ENCODE results near the gene GAL3ST1.
"Not testable (repeated sequence)": the region's sequence is repeated elsewhere in the genome, so short reads cannot be mapped to it uniquely, and the experiment has no call there.

GAL3ST1 gene

GRCh38 chr22:30596199-30596598 is 21.7 kb upstream of the GAL3ST1 start:
- no peak for DNase-seq

DNA sequence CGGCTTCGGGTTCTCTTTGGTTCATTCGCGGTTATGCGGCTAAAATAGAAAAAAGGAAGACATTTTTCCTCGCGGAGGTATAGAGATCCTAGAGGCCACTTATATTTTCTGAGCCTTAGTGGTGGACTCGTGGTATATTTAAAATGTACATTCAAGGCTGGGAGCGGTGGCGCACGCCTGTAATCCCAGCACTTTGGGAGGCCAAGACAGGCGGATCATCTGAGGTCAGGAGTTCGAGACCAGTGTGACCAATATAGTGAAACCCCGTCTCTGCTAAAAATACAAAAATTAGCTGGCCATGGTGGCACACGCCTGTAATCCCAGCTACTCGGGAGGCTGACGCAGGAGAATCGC is 17.9 kb upstream of the GAL3ST1 start:
- not testable (repeated sequence) for DNase-seq

DNA sequence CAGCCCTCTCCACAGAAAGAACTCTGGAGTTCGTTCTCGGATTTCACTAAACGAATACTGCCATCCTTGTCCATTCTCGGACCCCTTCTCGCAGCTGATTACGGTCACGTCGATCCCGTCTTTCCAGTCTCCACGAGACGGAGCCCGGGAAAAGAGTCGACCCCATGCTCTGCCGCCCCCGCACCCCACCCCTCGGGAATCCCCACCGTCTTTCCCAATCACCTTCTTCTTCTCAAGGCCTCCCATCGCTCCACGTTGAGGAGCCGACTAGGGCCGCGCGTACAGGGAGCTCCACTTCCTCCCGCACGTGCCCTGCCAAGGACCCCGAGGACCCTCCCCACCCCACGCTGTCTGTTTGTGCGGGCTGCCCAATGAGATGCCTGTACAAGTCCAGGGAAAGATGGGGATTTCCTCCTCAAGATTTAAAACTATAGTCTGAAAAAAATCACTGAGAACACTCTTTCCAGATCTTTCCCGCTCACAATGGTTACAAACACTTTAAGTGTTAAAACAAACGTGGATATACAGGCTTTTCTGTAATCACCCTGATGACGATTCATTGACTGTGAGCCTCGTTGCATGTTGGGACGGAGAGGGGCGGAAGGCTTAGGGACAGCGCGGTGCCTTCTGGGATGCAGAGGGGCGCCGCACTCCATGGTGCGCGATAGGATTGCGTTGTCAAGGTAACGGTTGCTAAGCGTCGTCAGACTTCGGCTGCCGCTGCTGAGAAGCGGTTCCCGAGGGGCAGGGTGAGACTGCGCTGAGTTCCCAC is 17.3 kb upstream of the GAL3ST1 start, which contains the start of gene PES1:
TSS of gene PES1 (minus strand) at position 323 of the 772 bp plus-strand sequence. CDS start at position 246, 77 bp downstream.
- DNase-seq, result peak; percentile 97

- no peak for DNase-seq
Measured at GRCh38 chr22:30591191-30591587, 16.7 kb upstream of the GAL3ST1 start.

- DNase-seq, result no peak
Measured at GRCh38 chr22:30586414-30586813, 11.9 kb upstream of the GAL3ST1 start.

- DNase-seq, result no peak
Measured at GRCh38 chr22:30584441-30584840, 10.0 kb upstream of the GAL3ST1 start.

DNA sequence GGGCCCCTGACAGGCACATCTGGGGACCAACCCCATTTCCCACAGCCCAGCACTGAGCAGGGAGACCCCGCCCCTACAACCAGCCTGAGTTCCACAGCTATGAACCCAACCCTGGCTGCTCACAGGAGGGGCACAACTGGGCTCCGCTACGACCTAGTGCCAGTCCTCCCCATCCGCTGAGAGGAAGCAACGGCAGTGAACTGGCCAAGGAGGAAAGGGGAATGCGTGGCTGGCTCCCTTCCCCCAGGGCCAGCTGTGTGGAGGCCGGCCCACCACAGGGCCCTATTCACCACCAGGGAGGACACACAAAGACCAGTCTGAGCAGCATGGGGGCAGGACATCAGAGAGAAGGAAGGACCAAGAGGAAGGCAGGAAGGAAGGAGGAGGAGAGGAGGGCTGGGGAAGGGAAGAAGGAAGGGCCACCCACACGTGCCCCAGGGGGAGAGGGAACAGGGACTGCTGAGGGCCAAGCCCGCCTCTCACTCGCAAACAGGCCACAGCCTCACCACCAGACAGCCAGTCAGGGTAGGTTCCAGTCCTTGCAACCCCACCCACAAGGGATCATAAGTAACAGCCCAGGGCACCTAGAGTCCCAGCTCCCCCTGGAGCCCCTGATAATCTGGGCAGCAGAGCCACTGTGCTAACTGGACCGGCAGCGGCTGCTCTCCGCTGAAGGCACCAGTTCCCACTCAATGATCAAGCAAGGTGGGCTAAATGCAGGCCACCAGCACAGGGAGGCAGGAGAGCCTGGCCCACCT is 8.5 kb upstream of the GAL3ST1 start:
- no peak for DNase-seq

DNA sequence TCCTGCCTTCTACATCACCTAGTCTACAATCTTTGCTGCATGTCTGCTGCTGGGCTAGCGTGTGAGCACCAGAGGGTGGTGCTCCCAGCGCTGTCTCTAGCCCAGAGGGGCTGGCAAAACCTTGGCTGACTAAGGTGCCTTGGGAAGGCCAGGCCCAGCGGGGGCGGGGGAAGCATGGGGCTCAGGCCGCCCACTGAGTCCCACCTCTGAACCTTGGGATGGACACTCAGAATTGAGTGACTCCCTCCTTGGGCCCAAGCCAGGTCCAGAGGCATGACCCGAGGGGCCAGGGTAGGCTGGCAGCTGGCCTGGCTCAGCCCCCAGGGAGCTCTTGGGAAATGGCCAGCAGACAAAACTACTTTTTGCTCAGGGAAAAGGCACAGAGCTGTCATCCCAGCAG is 7.6 kb upstream of the GAL3ST1 start:
- DNase-seq, result no peak

DNA sequence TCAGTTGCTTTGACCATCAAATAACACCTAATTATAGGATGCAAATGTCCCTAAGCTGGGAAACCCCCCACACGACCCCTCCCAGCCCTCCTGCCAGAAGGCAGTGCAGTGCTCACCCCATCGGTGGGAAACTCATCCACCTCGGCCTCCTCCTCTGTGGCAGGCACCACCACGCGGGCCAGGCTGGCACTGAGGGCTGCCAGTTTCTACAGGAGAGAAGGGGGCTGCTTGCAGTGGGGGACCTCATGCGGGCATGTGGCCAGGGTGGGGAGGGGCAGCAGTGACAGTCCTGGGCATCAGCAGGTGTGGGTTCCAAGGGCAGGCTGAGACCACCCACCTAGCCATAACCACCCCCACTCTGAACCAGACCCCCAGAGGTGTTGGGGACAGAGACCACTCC is 6.4 kb upstream of the GAL3ST1 start:
- DNase-seq, result no peak

- no peak for DNase-seq
Measured at GRCh38 chr22:30578481-30578880, 4.0 kb upstream of the GAL3ST1 start.

GRCh38 chr22:30575859-30576258 is 1.4 kb upstream of the GAL3ST1 start:
- no peak for DNase-seq

- DNase-seq, result no peak
Measured at GRCh38 chr22:30574997-30575671, 669 bp upstream of the GAL3ST1 start.

GRCh38 chr22:30573594-30574094 is 821 bp downstream of the GAL3ST1 start:
- DNase-seq, result no peak

DNA sequence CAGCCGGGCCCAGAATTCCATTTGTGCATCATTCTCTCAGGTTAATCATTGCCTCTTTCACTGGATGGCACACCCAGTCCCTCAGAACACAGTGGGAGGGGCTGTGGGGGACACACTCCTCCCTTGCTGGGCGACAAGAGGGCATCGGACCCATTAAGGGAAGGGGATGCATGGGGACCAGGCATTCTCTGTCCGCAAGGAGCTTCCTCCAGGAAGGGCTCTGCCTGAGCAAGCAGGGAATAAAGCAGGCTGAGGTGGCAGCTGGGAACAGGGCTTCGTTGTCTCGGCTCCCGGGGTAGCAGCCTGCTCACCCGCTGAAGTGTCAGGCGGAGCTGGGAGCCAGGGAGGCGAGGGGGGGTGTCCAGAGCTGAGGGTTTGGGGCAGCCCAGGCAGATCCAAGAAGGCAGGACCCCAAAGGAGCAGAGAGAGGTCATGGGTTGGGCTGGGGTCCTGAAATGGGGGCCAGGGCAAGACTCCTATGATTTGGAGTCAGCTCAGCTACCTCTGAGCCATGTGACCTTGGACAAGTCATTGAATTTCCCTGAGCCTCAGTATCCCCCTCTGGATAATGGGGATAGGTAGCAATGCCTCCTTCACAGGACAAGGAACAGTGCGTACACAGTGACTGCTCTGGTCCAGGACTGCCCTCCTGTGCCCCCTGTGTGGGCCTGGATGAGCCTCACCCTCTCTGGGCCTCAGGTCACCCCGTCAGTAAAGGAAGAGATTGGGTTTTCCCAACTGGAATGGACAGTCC is 1.4 kb downstream of the GAL3ST1 start:
- DNase-seq, result no peak

- no peak for DNase-seq
Measured at GRCh38 chr22:30572210-30572609, 2.3 kb downstream of the GAL3ST1 start.

DNA sequence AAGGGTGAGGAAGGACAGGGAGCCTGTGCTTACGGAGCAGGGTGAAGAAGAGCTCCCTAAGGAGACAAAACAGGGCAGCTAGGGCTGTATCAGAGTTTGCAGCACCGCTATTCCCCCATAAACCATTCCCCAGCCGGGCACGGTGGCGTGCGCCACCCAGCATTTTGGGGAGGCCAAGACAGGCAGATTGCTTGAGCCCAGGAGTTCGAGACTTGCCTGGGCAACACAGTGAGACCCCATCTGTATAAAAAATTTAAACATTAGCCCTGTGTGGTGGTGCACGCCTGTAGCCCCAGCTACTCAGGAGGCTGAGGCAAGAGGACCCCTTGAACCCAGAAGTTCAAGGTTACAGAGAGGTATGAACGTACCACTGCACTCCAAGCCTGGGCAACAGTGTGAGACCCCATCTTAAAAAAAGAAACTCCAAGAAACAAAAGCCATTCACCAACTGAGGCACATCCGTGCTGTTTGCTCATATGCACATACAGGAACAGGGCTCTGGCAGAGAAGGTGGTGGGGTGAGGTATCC is 4.7 kb downstream of the GAL3ST1 start:
- no peak for DNase-seq

DNA sequence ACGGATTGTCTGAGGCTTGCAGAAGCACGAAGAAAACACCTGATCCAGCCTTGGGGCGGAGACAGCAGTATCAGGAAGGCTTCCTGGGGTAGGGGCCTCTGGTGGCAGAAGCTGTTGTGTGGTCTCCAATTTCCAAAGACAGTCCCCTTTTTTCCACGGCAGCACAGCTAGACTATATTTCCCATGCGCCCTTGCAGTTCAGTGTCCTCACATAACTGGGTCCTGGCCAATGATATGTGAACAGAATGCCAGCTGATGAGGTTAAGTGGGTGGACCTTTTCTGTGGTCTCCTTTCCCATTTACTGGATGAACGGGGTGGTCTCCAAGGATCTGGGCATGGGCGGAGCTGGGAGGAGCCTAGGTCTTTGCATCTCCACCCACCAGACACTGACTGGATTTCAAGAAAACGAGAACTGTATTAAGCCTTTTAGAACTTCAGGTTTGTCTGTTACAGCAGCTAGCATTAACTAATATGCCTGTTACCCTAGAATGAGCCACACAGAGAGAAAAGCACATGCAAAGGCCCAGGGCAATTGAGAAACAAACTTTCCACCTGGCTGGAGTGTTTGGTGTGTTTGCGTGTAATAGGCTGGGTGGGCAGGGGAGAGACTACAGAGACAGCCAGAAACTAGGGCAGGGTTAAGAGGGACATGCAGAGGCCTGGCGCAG is 6.2 kb downstream of the GAL3ST1 start:
- DNase-seq, result no peak

DNA sequence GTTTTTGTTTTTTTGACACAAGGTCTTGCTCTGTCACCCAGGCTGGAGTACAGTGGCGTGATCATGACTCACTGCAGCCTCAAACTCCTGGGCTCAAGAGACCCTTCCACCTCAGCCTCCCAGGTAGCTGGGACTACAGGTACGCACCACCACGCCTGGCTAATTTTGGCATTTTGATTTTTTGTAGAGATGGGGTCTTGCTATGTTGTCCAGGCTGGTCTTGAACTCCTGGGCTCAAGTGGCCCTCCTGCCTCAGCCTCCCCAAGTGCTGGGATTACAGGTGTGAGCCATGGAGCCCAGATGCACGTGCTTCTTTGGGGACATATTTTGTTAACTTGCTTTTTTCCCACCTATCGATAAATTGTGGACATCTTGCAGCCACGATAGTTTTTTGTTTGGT is 7.2 kb downstream of the GAL3ST1 start:
- DNase-seq, result not testable (repeated sequence)

DNA sequence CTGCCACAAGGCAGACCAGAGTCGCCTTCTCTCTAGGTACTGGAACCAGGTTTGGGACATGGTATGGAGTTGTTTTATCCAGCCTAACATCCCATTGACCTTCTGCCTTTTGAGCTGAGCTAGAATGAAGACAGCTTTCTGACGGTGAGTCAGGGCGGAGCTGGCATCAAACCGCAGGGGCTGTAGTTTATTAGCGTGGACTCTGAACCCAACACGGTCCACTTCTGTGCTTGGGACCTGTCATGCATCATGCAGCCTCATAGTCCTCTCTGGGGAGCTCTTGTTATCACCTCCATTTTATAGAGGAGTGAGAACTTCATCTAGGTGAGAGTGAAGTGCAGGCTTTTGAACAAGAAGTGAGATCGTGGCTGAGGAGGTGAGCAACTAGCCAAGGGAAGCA is 8.3 kb downstream of the GAL3ST1 start:
- no peak for DNase-seq

DNA sequence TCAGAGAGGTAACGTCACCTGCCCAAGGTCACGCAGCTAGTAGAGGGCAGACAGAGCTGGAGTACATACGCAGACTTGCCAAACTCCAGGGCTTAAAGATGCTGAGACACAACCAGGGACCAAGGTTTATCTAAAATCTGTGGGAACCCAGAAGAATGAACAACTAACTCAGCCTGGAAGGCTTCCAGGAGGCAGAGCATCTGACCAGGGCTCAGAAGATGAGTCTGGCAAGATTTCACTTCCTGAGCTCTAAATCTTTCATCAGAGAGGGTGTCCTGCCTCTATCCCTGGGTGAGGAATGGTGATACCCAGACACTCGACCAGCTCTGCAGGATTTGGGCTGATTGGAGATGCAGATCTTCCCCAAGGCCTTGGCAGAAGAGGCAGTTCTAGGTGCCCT is 9.1 kb downstream of the GAL3ST1 start:
- DNase-seq, result no peak

- DNase-seq, result no peak
Measured at GRCh38 chr22:30564761-30565119, 9.7 kb downstream of the GAL3ST1 start.

Measured in GDM1 (cell line).